ACC112 (cell line): ENCODE measurements around the gene ZNF335.
A peak's percentile ranks its signal among the peaks of the same experiment; 100 is the strongest.

Experiments
- H2AFZ ChIP-seq: fragments of 200-600 bp; sonication (generic); one replicate; pipeline ENCODE4 v1.6.0; 2017; ENCODE audit warnings: antibody characterized with exemption, low read length; ENCODE audit not compliant: unreplicated experiment
- H3K27ac ChIP-seq: fragments of 200-600 bp; sonication (generic); 2 replicates; pipeline ENCODE4 v1.5.1; 2014; ENCODE audit warnings: low read depth, mild to moderate bottlenecking, antibody characterized with exemption, low read length, moderate library complexity
- H3K27me3 ChIP-seq: fragments of 200-600 bp; sonication (generic); 2 replicates; pipeline ENCODE4 v1.6.1; 2014; ENCODE audit warnings: mild to moderate bottlenecking, antibody characterized with exemption, low read length, moderate library complexity, mixed read lengths; ENCODE audit not compliant: insufficient read depth
- H3K36me3 ChIP-seq: fragments of 200-600 bp; sonication (generic); 2 replicates; pipeline ENCODE4 v1.6.1; 2016; ENCODE audit warnings: mild to moderate bottlenecking, antibody characterized with exemption, low read length, moderate library complexity, mixed read lengths; ENCODE audit not compliant: insufficient read depth
- H3K4me1 ChIP-seq: fragments of 200-600 bp; sonication (generic); one replicate; pipeline ENCODE4 v1.6.1; 2016; ENCODE audit warnings: low read length, mixed read lengths; ENCODE audit not compliant: insufficient read depth, unreplicated experiment, control insufficient read depth
- H3K4me3 ChIP-seq: fragments of 200-600 bp; sonication (generic); 2 replicates; pipeline ENCODE4 v1.5.1; 2014; ENCODE audit warnings: mild to moderate bottlenecking, low read depth, low read length
- H3K79me2 ChIP-seq: fragments of 200-600 bp; sonication (generic); one replicate; pipeline ENCODE4 v1.6.0; 2016; ENCODE audit warnings: low read length; ENCODE audit not compliant: control insufficient read depth, unreplicated experiment, insufficient read depth

The ZNF335 gene

GRCh38 chr20:45949542-45950329 lies 22.3 kb downstream of the ZNF335 start:
- Histone ChIP-seq H3K27me3 (no peaks in the 10 kb centered on the region), H3K79me2 (no peaks in the 10 kb centered on the region), H3K4me1 (peaks cover 10% of the 10 kb centered on the region), H3K36me3 (peaks cover 11% of the 10 kb centered on the region; the same call in 1 of the 2 replicates), H2AFZ (no peak overlapping the region), H3K27ac (no peak overlapping the region), H3K4me3 (no peak overlapping the region)

GRCh38 chr20:45948742-45949541 lies 23.1 kb downstream of the ZNF335 start:
- Histone ChIP-seq H3K79me2 (no peaks in the 10 kb centered on the region), H3K4me3 (no peak overlapping the region), H3K4me1 (peaks cover 18% of the 10 kb centered on the region), H3K27ac (no peak overlapping the region), H3K27me3 (no peaks in the 10 kb centered on the region), H3K36me3 (peaks cover 11% of the 10 kb centered on the region; the same call in 1 of the 2 replicates), H2AFZ (no peak overlapping the region)

- peaks cover 7% of the 10 kb centered on the region; the same call in 1 of the 2 replicates for H3K36me3 ChIP-seq
- no peaks in the 10 kb centered on the region for H3K27me3 ChIP-seq
- no peak overlapping the region for H3K4me3 ChIP-seq
- H3K4me1 ChIP-seq: peaks cover 22% of the 10 kb centered on the region
- no peak overlapping the region for H3K27ac ChIP-seq
- H3K79me2 ChIP-seq: no peaks in the 10 kb centered on the region
- no peak overlapping the region for H2AFZ ChIP-seq
These were observed 23.7 kb downstream of the ZNF335 start for GRCh38 chr20:45948261-45948733.

- Histone ChIP-seq H3K27ac (no peak overlapping the region), H2AFZ (no peak overlapping the region), H3K4me1 (peaks cover 22% of the 10 kb centered on the region), H3K4me3 (no peak overlapping the region), H3K36me3 (peaks cover 4% of the 10 kb centered on the region; the same call in 1 of the 2 replicates), H3K79me2 (no peaks in the 10 kb centered on the region), H3K27me3 (no peaks in the 10 kb centered on the region)
These were observed 24.7 kb downstream of the ZNF335 start for GRCh38 chr20:45947110-45947866.

GRCh38 chr20:45946149-45946970 lies 25.6 kb downstream of the ZNF335 start:
- Histone ChIP-seq H3K36me3 (peaks cover 4% of the 10 kb centered on the region; the same call in 1 of the 2 replicates), H3K4me1 (peaks cover 22% of the 10 kb centered on the region), H3K4me3 (no peak overlapping the region), H3K79me2 (no peaks in the 10 kb centered on the region), H3K27ac (peak overlapping the region; percentile 22), H3K27me3 (no peaks in the 10 kb centered on the region), H2AFZ (no peak overlapping the region)

GRCh38 chr20:45945678-45946148 lies 26.3 kb downstream of the ZNF335 start:
- H3K27ac ChIP-seq: 0 out of 2 replicates have a peak overlapping the region, but pooled peaks have one; percentile 6
- no peaks in the 10 kb centered on the region for H3K27me3 ChIP-seq
- peaks cover 4% of the 10 kb centered on the region; the same call in 1 of the 2 replicates for H3K36me3 ChIP-seq

GRCh38 chr20:45944965-45945677 lies 26.9 kb downstream of the ZNF335 start:
- Histone ChIP-seq H3K79me2 (no peaks in the 10 kb centered on the region), H3K4me1 (peaks cover 22% of the 10 kb centered on the region), H3K27me3 (no peaks in the 10 kb centered on the region), H3K4me3 (no peak overlapping the region), H3K27ac (peak overlapping the region; percentile 35; the same call in 1 of the 2 replicates), H3K36me3 (peaks cover 4% of the 10 kb centered on the region; the same call in 1 of the 2 replicates), H2AFZ (no peak overlapping the region)

More at GRCh38 chr20:45945678-45946148, 26.3 kb downstream of the ZNF335 start:
- Histone ChIP-seq H3K4me1 (peaks cover 22% of the 10 kb centered on the region), H2AFZ (no peak overlapping the region), H3K4me3 (no peak overlapping the region), H3K79me2 (no peaks in the 10 kb centered on the region)

- Histone ChIP-seq H3K4me1 (peaks cover 22% of the 10 kb centered on the region), H3K27ac (peak overlapping the region; percentile 35), H3K4me3 (no peak overlapping the region), H3K79me2 (no peaks in the 10 kb centered on the region), H2AFZ (no peak overlapping the region), H3K27me3 (no peaks in the 10 kb centered on the region), H3K36me3 (peaks cover 4% of the 10 kb centered on the region; the same call in 1 of the 2 replicates)
These were observed 27.6 kb downstream of the ZNF335 start for GRCh38 chr20:45944151-45944964.
